ENCODE results near the gene RAB8B.

GRCh38 chr15:63163217-63163616 lies 26.2 kb upstream of the RAB8B start:
- TF ChIP-seq CREM (IDR thresholded peaks at IDR 0.05; ENCODE audit: low read depth) (no peak), ETV6 (conservative IDR thresholded peaks at IDR 0.05 in 1 of 2, IDR thresholded peaks at IDR 0.05 in 1 of 2; ENCODE audit: borderline replicate concordance in 1 of 2, low read depth in 1 of 2) (no peak)

Data from GM12878 (cell line).